GM21390 (cell line): Measurements from ENCODE around the gene GET3.
A peak's percentile ranks its signal among the peaks of the same experiment; 100 is the strongest.

ENCODE experiments used
- ATAC-seq: cut with Tn5 transposase; IDR thresholded peaks from one replicate; pipeline ENCODE4 v1.9.1; 2021; ENCODE audit not compliant: unreplicated experiment

Gene GET3

DNA sequence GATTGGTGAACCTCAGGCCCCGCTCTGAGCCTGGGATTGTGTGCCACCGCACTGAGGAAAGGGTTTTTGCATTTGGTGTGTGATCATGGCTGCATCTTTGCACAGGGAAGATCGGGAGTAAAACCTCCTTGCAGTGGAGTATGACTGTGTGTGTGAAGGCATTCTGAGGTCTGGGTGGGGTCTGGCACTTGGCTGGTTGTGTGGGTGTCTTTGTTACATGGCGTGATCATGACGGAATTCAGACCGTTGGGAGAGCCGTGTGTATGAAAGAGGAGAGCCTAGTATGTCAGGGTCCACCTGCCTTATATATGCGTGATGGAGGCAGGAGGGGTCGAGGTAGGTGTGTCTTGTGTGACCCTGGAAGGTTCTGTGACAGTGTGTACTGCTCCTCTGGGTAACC is 13.6 kb downstream of the GET3 start:
- ATAC-seq = no peak

- ATAC-seq = no peak
Observed at GRCh38 chr19:12751635-12752034, 14.3 kb downstream of the GET3 start, which contains the start of gene BEST2. Gene BEST2 (plus strand): TSS chr19:12751791. CDS start chr19:12752593, 802 bp downstream.

DNA sequence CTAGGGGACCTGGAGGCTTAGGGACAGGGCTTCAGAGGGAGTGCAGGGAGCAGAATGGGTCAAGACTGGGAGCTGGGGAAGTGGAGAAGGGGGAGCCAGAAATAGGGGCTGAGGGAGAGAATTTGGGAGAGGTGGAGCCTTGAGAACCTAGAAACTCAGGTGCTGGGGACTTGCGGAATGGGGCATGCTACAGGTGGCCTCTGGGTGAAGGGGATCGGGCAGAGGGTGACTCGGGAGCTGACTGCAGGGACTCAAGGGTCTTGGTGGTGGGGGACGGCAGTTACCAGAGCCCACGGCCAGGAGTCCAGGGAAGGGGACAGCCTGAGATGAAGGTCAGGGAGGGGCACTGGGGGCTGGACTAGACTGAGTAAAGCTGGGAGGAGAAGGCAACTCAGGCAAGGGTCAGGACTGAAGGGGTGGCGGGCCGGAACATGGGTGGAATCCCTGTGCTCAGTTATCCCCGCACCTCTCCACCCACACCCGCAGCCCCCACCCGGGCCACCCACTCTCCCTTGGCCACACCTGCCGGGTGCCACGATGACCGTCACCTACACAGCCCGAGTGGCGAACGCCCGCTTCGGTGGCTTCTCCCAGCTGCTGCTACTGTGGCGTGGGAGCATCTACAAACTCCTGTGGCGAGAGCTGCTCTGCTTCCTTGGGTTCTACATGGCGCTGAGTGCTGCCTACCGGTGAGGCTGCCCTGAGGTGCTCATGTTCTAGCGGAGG is 14.9 kb downstream of the GET3 start:
- ATAC-seq = no peak

GRCh38 chr19:12754465-12755196 is 17.3 kb downstream of the GET3 start:
- ATAC-seq = no peak

GRCh38 chr19:12756150-12756883 is 19.0 kb downstream of the GET3 start:
- no peak for ATAC-seq

GRCh38 chr19:12757544-12758274 is 20.4 kb downstream of the GET3 start:
- ATAC-seq = no peak

- ATAC-seq = no peak
Observed at GRCh38 chr19:12759686-12760085, 22.4 kb downstream of the GET3 start.

DNA sequence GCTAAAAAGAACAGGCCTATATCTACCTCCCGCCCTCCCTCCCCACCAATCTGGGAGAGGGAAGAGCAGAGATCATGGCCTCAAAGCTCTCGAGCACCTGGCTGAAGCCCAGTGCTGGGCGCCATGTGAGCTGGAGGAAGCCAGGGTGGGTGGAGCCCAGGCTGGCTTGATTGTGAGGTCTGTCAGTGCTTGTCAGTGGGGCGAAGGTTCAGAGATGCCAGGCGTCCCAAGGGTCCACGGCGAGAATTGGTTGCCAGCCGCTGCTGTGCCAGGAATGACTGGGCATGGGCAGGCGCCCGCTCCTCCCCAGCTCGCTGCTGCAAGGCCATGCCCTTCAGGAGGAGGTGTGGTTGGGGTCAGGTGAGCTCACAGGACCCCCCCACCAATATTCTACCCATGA is 25.8 kb downstream of the GET3 start:
- ATAC-seq = no peak

GRCh38 chr19:12764698-12765097 is 27.4 kb downstream of the GET3 start:
- ATAC-seq = no peak

DNA sequence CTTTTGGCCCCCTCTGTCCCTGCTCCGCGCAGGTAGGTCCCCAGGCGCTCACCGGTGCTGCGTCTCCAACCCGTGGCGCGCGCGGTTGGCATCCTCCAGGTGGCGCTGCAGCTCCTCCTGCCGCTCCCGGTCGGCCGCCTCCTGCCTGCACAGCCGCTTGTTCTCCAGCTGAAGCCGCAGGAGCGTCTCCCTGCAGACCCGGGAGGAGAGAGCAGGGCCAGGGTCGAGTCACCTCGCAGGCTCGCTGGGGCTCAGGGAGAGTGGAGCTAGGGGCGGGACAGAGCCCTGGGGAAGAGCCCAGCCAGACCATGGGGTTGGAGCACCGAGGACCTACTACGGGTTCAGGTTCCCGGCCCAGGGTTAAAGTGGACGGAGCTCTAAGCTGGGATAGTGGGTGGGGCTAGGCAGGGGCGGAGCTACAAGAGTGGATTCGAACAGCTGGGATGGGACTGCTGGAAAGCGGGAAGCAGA is 28.8 kb downstream of the GET3 start:
- no peak for ATAC-seq

DNA sequence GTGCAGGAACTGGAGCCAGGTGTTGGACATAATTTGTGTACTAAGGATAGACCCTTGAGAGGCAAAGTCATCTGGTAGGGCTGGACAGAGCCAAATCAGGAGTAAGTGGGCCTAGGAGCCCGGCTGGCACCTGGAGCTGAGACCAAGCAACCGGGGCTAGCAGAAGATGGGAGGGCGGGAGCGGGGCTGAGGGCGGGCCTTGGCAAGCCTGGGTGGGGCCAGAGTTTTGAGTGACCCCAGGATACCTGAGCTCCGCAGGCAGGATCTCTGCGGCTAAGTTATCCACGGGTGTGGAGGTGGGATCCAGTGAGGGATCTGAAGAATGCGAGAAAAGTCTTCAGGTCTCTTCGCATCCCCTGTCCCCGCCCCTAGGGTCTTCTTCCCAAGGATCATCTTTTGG is 29.9 kb downstream of the GET3 start:
- no peak for ATAC-seq

DNA sequence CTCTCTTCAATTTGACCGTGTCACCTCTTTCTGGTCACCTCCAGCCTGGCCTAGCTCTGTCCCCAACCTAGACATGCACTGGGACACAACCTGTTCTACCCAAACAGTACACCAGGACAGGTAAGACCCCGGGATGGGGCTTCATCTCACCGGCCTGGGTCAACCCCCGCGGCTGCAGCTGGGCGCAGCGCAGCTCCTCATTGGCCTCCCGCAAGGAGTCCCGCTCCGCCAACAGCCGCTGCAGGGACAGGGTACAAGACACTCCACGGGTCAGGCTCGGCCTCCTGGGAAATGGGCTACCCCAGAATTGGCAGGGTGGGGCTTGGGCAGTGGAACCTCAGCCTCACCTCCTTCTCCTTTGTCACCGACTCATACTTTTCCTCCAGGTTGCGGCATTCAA is 30.4 kb downstream of the GET3 start:
- ATAC-seq = no peak

DNA sequence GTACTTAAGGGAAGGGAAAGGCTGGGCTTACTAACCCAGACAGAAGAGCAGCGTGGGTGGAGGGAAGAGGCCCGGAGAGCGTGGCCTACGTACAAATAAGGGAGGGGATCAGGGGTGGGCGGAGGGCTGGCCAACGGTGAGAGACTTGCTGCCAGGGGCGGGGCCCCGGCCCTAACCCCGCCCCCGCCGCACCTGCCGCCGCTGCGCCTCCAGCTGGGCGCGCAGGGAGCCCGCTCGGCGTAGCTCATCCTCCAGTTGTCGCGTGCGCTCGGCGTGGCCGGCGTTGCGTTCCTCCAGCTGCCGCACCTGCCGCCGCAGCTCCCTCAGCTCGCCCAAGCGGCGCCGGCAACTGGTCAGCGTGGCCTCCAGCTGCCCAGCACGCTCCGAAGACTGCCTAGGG is 32.4 kb downstream of the GET3 start:
- ATAC-seq = no peak

- ATAC-seq = no peak
Observed at GRCh38 chr19:12770922-12771321, 33.6 kb downstream of the GET3 start.

DNA sequence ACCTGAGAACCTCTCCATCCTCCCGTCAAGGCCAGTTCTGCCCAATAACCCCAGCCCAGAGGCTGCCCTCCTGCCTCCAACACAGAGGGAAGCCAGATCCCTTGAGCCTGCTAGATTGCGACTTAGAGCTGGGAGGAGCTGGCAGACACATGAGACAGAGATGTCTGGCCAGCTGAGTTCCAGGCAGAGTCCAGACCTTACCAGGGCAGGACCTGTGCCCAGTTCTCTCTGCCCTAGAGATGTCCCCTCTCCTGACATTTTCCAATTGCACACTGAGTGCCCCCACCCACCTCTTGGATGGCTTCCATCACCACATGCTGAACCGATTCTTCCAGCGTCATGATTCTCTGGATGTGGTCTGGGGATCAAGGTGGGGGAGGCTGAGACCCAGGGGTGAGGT is 35.0 kb downstream of the GET3 start:
- no peak for ATAC-seq

GRCh38 chr19:12773571-12773970 is 36.3 kb downstream of the GET3 start:
- no peak for ATAC-seq

DNA sequence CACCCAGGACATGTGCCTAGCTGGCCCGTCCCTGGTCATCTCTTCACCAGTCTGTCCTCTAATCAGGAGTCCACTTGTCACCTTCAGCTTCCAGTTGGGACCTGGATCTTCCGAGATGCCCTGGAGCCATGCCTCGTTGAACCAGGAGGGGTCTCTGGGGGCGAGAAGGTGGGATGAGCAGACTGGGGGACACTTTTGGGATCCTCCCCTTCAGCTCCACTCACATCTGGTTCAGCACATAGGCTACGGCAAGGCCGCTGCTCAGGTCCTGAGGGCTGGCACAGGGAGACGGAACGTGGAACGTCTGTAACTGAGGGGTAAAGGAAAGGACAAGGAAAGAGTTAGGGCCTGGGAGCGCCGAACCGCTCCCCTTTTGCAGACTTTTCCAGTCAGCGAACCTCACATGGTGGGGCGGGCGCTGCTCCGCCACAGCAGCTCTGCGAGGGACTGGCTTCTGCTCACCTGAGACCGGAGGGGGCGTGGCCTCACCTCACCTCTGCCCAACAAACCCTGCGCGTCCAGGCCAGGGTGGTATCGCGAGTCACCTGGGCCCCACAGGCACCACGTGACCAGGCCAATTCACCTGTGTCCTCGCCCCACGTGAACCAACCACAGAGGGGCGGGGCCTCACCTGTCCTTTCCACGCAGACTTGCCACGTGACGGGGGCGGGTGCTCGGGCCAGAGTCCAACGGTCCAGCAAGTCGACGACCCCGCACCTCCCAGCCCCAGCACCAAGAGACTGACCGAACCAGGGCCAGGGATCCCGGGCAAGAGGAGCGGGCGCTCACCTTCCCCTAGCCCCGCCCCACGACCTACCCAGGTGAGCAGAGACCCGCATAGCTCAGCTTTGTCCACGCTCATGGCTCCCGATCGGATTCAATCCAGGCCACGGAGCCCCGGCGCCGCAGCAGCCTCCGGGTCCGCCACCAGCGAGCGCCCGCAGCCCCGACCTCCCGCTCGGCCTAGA is 37.6 kb downstream of the GET3 start, which contains the start of gene HOOK2:
TSS of gene HOOK2 (minus strand) at position 965 of the 968 bp plus-strand sequence. CDS start at position 862, 103 bp downstream.
- ATAC-seq = peak; percentile 8

DNA sequence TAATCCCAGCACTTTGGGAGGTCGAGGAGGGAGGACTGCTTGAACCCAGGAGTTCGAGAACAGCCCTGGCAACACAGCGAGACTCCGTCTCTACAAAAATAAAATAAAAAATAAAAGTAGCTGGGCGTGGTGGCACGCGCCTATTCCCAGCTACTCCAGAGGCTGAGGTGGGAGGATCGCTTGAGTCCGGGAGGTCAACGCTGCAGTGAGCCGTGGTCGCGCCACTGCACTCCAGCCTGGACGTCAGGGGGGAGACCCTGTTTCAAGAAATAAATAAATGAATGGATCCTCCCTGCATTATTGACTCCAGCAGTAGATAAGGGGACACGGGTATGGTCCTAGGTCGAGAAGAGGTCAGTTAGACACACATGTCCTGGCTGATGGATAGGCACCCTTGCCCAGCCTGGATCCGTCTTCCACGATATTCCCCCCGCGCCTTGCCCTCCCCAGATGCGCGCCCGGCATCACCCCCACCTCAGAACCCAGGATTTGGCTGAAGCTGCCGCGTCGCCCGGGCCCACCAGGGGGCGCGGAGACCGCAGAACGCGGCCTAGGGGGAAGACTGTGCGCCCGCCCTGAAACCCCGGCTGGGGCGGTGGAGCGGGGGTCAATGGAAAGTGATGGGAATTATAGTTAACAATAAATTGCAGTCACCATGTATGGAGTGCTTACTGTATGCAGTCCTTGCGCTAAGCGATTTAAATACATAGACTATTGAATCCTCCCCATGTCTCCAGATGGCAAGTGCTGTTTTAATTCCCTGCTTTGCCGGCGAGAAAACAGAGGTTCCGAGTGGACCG is 40.1 kb downstream of the GET3 start:
- ATAC-seq = peak; percentile 31
